OCI-LY7 (cell line): ENCODE data around the gene SPATA16.

Source experiments
- CTCF ChIP-seq: fragments of 200-600 bp; sonication (generic); conservative IDR thresholded peaks from 2 replicates; pipeline ENCODE4 v1.5.1; 2014; ENCODE audit warnings: mild to moderate bottlenecking, antibody characterized with exemption, low read length, moderate library complexity, mixed read lengths
- EZH2phosphoT487 ChIP-seq: fragments of 200-600 bp; sonication (generic); IDR thresholded peaks from 2 replicates; pipeline ENCODE4 v1.6.1; 2018; ENCODE audit warnings: low read depth, borderline replicate concordance, mild to moderate bottlenecking, mixed run types, antibody characterized with exemption, low read length, moderate library complexity, mixed read lengths

GRCh38 chr3:172846103-172846561 lies 294.9 kb downstream of the SPATA16 start:
- TF ChIP-seq CTCF (no peak), EZH2phosphoT487 (no peak)
